ENCODE results near the gene RNF138.
"Not testable (repeated sequence)": the region's sequence is repeated elsewhere in the genome, so short reads cannot be mapped to it uniquely, and the experiment has no call there.

The RNF138 gene, protein sequence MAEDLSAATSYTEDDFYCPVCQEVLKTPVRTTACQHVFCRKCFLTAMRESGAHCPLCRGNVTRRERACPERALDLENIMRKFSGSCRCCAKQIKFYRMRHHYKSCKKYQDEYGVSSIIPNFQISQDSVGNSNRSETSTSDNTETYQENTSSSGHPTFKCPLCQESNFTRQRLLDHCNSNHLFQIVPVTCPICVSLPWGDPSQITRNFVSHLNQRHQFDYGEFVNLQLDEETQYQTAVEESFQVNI

DNA sequence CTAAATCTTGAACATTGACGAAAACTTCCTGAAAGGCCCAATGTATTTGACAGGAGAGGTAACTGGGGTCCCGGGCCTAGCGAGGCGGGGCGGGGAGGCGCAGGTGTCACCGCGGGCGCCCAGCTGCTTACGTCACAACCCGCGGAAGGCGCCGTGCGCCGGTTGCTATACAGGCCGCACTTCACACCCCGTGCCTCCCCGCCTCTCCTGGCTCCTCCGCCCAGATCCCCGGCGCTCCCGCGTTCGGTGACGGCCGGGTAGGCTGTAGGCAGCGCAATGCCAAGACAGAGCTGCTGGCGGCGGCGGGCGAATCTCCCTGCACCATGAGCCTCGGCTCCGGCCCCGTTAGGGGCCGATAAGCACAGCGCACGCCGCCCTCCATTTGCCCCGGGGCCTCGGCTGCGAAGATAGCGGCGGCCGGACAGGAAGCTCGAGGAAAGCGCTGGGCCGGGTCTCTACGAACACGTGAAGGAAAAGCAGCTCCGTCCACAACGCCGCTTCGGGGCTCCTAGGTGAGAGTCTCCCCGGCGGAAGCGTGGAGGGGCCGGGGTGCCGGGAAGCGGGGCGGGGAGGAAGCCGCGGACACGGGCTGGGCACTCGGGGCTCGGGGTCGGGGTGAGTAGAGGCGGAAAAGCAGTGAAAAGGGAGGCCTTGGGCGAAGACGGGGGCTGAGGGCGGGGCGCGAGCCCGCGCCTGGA, at the start of gene RNF138:
Gene RNF138 (plus strand): TSS at position 151 of the 698 bp plus-strand sequence. CDS start 903 bp downstream, outside the sequence.
- peak; percentile 89 for DNase-seq (ENCODE audit: low spot score)

DNA sequence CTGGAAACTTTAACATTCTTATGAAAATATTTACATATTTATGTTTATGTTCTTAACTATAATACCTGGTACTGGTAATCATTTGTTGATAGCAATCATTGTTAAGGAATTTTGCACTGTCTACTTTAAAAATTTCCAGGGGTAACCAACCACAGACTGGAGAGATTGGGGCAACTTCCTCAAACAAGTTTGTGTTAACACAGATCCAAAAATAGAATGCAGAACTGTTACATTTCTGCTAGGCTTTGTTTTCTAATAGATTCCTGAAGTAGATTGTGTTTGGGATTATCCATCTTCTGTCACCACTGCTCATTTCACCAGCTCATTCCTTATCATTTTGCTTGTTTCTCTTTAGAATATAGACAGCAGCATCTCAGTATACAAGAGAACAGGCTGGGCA, 49.3 kb upstream of the RNF138 start:
- DNase-seq (ENCODE audit: low spot score), result no peak

DNA sequence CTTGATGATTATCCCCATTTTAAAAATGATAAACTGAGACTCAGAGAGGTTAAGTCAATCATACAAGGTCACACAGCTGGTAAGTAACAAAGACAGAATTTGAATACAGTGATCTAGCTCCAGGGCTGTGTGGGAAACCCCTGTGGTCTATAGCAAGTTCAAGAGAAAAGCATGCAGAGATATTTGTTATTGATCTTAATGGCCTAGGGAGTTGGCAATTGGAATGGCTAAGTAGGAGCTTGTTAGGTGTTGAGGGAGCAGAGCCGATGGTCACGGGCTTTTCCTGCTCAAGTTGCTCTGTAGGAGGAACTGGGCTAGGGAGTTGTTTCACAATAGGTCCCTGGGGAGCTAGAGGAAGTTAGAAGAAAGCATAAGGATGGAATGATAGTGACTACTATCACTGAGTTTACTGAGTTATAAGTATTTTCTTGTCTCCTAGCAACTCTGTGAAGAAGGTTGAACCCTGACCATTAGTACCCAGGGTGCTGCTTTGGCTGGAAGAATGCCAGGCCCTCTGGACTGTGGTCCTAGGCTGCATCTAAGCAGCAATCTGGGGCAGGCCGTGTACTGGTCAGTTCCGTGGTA, 43.1 kb upstream of the RNF138 start:
- DNase-seq (ENCODE audit: low spot score), result no peak

DNA sequence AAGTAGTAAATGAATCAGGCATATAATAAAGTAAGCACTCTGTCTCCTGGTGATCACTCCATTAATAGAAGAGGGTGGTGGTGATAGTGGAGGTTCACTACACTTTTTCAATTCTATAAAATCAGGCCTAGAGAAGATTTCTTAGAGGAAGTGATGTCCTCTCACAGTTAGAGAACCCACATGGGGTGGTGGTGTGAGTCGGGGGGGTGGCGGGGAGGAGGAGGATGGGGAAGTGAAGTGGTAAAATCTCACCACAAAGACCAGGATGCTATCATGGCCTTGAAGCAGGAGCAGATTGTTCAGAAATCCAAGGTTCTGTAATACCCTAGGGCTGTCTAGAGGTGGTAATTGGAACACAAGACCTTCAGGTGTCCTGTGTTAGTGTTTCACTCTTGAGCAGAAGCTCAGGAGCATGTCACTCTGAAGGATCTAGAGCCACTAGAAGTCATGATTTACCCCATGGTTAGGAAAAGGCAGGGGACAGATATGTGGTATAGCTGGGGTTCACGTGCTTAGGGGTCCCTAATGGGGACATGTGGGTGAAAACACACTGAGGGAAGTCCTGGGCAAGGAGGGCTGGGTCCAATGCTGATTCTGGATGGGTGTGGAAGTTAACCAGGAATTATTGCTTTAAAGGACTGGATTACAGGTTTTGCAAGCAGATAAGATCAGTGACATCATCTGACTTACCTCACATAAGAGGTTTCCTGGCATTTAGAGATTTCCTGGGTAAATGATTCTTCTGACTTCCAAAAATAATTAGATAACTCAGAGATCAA, 42.1 kb upstream of the RNF138 start:
- DNase-seq (ENCODE audit: low spot score), result no peak

DNA sequence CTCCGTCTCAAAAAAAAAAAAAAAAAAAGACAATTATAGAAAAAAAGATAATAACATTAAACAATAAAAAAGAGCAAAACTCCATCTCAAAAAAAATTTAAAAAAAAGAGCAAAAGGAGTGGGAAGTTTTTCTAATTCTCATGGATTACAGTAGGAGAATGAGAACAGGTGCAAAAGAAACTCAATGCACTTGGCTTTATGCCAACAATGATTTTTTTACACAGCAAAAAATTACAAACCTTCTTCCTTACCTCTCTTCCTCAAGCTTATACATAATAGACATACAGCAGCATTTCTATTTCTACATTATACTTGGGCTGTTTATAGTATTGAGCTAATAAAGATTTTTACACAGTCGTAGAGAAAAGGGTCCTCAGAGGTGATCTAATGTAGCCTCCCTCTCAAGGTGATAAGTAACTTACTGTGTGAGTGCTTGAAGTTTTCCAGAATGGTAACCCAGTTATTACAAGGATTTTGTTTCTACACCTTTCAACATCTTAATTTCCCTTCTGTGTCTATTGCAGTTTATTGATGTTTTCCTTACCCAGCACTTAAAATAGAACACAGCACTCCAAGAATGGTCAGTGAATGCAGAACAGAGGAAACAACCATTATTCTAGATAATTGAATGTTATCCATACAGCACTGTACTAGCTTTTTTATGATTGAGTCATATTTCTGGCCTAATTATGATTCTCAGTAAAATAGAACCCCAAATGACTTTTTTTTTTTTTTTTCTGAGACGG, 34.9 kb upstream of the RNF138 start:
- no peak for DNase-seq (ENCODE audit: low spot score)

DNA sequence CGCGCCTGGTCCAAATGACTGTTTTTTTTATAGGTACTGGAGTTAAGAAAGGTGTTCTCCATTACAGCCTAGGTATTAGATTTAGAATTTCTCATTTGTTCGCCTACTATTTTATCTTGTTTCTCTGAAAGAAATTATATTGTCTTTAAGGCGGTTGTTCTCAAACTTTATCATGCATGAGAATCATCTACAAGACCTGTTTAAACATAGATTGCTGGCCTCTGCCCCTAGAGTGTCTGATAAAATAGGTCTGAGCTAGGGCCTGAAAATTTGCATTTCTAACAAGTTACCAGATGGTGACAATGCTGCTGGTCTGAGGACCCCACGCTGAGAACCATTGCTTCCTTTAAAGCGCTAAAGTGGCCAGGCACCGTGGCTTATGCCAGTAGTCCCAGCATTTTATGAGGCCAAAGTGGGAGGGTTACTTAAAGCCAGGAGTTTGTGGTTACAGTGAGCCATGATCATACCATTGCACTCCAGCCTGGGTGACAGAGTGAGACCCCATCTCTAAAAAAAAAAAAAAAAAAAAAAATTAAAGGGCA, 34.0 kb upstream of the RNF138 start:
- DNase-seq (ENCODE audit: low spot score), result no peak

DNA sequence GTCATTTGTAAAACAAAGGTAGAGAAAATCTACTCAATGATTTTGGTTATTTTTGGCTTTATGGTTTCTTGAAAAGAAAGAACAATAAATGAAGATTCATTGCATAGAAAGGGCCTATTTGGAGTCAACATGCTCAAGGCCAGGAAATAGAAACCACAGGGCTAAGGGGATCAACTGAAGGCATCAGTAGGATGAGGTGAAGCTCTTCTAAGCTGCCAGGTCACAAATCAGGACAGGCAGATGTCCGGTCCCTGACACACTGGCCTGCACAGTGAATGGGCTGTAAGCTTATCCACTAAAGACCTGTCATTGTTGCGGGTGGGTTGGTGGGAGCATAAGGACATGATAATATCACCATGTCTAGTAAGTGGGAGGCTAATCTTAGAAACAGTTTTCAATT, 31.6 kb upstream of the RNF138 start:
- no peak for DNase-seq (ENCODE audit: low spot score)

GRCh38 chr18:32067375-32068167, 24.1 kb upstream of the RNF138 start:
- DNase-seq (ENCODE audit: low spot score), result no peak

GRCh38 chr18:32072321-32072720, 19.4 kb upstream of the RNF138 start:
- DNase-seq (ENCODE audit: low spot score), result no peak

DNA sequence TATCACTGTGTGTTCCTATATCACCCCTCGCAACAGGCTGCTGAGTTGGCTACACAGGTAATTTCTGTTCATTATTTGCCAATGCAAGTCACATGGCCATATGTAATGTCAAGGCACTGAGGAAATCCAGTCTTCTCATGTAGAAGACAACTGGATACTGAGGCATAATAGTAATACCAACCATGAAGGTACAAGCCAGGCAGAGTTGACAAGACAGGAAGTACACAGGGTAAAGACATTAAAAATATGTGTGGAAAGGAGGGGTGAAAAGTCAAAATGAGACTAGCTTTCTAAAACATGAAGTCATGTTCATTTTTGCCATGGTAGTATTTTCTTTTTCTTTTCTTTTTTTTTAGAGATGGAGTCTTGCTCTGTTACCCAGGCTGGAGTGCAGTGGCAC, 17.5 kb upstream of the RNF138 start:
- no peak for DNase-seq (ENCODE audit: low spot score)

DNA sequence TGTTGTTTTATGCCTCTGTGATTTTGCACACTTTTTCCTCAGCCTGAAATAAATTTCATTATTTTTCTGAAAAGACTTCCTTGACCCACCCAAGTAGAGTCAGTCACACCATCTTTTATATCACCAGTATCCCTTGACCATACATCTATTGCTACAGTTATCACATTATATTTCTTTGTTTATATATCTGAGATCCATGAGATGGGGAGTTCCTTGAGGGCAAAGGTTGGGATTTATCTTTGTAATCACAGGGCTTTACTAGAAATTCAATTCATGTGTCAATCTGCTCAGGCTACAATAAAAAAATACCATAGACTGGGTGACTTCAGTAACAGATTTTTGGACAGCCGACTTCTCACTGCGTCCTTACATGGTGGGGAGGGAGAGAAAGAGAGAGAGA, 12.8 kb upstream of the RNF138 start:
- DNase-seq (ENCODE audit: low spot score), result no peak

DNA sequence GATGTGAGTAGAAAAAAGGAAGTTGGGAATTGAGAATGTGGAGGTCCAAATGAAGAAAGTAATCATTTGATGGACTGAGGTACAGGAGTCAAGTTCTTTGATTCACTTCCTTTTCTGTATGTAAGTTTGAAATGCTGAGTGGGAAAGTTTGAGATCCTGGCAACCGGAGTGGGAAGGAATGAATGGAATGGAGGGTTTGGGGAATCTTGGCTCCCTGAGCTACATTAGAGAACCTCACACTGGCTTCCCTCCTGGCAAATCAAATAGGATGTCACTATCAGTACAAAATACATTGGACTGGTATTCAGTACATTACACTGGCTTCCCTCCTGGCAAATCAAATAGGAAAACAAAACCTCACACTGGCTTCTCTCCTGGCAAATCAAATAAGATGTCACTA, 9.8 kb upstream of the RNF138 start:
- DNase-seq (ENCODE audit: low spot score), result no peak

- no peak for DNase-seq (ENCODE audit: low spot score)
Measured at GRCh38 chr18:32083781-32084180, 7.9 kb upstream of the RNF138 start.

DNA sequence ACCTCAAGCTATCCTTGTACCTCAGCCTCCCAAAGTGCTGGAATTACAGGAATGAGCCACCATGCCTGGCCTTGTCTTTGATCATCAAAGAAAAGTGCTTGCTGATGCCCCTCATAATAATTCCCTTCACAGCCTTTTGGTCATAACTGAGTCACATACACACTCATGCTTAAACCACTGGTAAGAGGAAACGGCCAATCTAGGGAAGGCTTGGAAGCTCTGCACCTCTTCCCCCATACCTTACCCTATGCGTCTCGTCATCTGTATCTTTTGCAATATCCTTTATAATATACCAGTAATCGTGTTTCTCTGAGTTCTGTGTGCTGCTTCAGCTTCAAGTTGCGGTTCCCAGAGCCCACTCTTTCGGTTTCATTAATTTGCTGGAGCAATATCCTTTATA, 4.8 kb upstream of the RNF138 start:
- no peak for DNase-seq (ENCODE audit: low spot score)

DNA sequence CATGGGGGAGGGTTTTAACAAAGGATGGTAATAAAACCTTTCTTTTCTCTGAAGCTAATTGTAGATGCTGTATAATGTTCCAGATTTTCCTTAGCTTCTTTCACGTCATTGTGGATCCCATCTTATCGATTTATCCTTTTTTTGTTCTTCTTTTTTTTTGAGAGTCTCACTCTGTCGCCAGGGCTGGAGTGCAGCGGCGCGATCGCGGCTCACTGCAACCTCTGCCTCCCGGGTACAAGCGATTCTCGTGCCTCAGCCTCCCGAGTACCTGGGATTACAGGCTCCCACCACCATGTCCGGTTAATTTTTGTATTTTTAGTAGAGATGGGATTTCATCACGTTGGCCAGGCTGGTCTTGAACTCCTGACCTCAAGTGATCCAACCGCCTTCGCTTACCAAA, 843 bp upstream of the RNF138 start:
- not testable (repeated sequence) for DNase-seq (ENCODE audit: low spot score)

DNA sequence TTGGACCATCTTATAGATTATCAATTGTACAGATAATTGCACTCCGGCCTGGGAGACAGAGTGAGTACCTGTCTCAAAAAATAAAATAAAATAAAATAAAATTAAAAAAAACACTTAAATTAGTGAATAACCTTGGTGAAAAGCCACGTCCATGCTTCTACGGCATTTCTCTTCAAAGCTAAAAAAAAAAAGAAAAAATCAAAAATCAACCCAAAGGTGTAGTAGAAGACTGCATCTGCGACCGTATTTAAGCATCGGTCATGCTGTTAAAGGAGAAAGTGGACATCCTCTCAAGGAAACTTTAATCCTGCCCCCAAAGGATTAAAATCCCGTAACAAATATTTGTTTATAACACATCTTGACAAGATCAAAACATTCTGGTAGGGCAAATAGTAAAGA, 350 bp upstream of the RNF138 start:
- no peak for DNase-seq (ENCODE audit: low spot score)

DNA sequence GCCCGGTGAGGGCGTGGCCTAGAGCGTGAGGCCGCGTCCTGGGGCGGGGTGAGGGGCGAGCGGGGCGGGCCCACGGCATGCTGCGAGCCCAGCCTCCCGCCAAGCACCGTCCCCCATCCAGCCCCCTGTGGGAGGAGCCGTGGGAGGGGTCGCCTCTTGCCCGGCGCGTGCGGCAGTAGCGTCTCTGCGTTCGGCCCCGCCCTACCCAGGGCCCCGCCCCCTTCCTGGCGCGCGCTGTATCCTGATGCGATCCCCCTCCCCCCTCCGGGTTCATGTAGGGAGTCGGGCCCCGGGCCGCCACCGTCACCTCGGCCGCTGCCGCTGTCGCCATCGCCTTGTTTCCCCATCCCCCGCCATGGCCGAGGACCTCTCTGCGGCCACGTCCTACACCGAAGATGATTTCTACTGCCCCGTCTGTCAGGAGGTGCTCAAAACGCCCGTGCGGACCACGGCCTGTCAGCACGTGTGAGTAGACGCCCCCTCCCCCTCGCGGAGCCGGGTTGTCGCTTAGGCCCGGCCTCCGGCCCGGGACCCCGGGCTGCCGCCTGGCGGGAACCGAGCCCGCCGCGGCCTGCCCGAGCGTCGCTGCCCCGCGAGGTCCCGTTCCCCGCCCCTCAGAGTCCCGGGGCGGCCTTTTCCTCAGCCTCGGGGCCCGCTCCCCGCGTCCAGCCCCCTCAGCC, 888 bp downstream of the RNF138 start:
- peak; percentile 100 for DNase-seq (ENCODE audit: low spot score)

DNA sequence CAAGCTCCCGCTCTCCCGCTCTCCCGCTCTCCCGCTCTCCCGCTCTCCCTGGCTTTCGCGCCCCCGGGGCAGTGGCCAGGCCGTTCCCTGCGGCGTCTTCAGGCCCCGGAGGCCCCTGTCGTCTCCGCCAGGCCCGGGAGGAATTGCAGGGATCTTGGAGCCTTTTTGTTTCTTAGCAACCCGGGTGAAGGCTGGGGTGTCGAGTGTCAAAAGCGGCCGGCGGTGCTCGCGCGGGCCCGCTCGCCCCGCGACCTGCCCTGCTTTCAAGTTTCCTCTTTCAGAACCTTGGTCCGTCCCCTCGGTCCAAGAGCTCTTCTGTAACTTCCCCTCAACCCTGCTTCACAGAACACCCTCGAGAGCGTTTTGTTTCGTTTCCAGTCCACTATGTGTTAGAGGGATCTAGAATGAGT, 1.4 kb downstream of the RNF138 start:
- DNase-seq (ENCODE audit: low spot score), result peak; percentile 82

- DNase-seq (ENCODE audit: low spot score), result no peak
Measured at GRCh38 chr18:32093523-32093922, 1.8 kb downstream of the RNF138 start.

- DNase-seq (ENCODE audit: low spot score), result no peak
Measured at GRCh38 chr18:32095192-32095899, 3.7 kb downstream of the RNF138 start.
